Activated CD8-positive, alpha-beta T cell treated with anti-CD3 and anti-CD28 coated beads for 36 hours (primary cell): ENCODE measurements around the gene APBA1. TPM values are rescaled to one million over a fixed set of nuclear protein-coding genes. Genes with fewer than 3 reads are reported as not detected.

Source experiments
- ATAC-seq: fragments of 200-7000 bp; cut with Tn5 transposase; one replicate; pipeline ENCODE4 v1.10.0; 2021; ENCODE audit warnings: mild to moderate bottlenecking, moderate library complexity
- CTCF ChIA-PET: fragments of 350-600 bp; sonication (Branson Sonifier 250); formaldehyde crosslinking; loops from one replicate; lab custom pipeline; 2021; ENCODE audit warnings: antibody characterized with exemption; lab: Charles Lee
- POLR2A ChIA-PET: fragments of 350-600 bp; sonication (Branson Sonifier 250); formaldehyde crosslinking; loops from one replicate; lab custom pipeline; 2021; ENCODE audit warnings: antibody characterized with exemption; lab: Charles Lee
- DNase-seq: peaks from one replicate; pipeline ENCODE4 v3.0.0-alpha.2; 2020
- H3K27ac Mint-ChIP-seq: one replicate; pipeline ENCODE4 v1.8.0; 2021; ENCODE audit warnings: mild to moderate bottlenecking, mixed read lengths
- H3K27me3 Mint-ChIP-seq: one replicate; pipeline ENCODE4 v1.8.0; 2021; ENCODE audit warnings: mixed read lengths
- H3K36me3 Mint-ChIP-seq: one replicate; pipeline ENCODE4 v1.8.0; 2021; ENCODE audit warnings: low read depth, mixed read lengths
- H3K4me1 Mint-ChIP-seq: one replicate; pipeline ENCODE4 v1.8.0; 2021; ENCODE audit warnings: low read depth, mixed read lengths
- H3K4me3 Mint-ChIP-seq: one replicate; pipeline ENCODE4 v1.8.0; 2021; ENCODE audit warnings: mild to moderate bottlenecking, moderate library complexity, mixed read lengths
- H3K9me3 Mint-ChIP-seq: one replicate; pipeline ENCODE4 v1.8.0; 2021; ENCODE audit warnings: mixed read lengths
- CTCF ChIP-seq: fragments of 200-600 bp; IDR thresholded peaks from one replicate; pipeline ENCODE4 v1.8.0; 2022; ENCODE audit warnings: antibody characterized with exemption, mild to moderate bottlenecking
- intact Hi-C: fragments of 100-400 bp; cut with micrococcal nuclease; formaldehyde crosslinking; loops from one replicate; pipeline ENCODE4 v1.10.0; 2022
- total RNA-seq, 2 experiments: library from RNA; stranded (reverse); gene quantifications; one replicate each; pipeline ENCODE4 v1.2.3, GENCODE V29; 2021

The APBA1 gene
- total RNA-seq, 2 experiments from 2014 or later = 0.07 TPM; not detected in 1

GRCh38 chr9:69386651-69387050, 285.5 kb downstream of the APBA1 start:
- ATAC-seq (no peak), DNase-seq (no peak)
- H3K4me1 Mint-ChIP-seq = no peaks in the 10 kb centered on the region
- intact Hi-C loops = no loop called here
- CTCF ChIA-PET = no interaction called here
- no peak overlapping the region for H3K4me3 Mint-ChIP-seq
- no peaks in the 10 kb centered on the region for H3K9me3 Mint-ChIP-seq
- TF ChIP-seq CTCF = no peak
- H3K27me3 Mint-ChIP-seq = peaks cover 2% of the 10 kb centered on the region
- POLR2A ChIA-PET = interaction anchor here (0.8 to 1.2 kb wide), 2 partner anchors 37 to 45 kb away, joined by 3 read pairs; no protein-coding TSS in a partner anchor
- no peaks in the 10 kb centered on the region for H3K36me3 Mint-ChIP-seq
- H3K27ac Mint-ChIP-seq = no peak overlapping the region

- Mint-ChIP-seq H3K27ac (no peak overlapping the region), H3K27me3 (peaks cover 2% of the 10 kb centered on the region), H3K36me3 (no peaks in the 10 kb centered on the region), H3K4me3 (no peak overlapping the region), H3K4me1 (no peaks in the 10 kb centered on the region), H3K9me3 (no peaks in the 10 kb centered on the region)
- no peak for TF ChIP-seq CTCF
- ChIA-PET POLR2A (interaction anchor here (0.6 kb wide), 2 partner anchors 11 to 513 kb away, joined by 3 to 4 read pairs; no protein-coding TSS in a partner anchor), CTCF (no interaction called here)
- ATAC-seq (no peak), DNase-seq (no peak)
- intact Hi-C loops = no loop called here
Measured at GRCh38 chr9:69385581-69386033, 286.6 kb downstream of the APBA1 start.

GRCh38 chr9:69382135-69382534, 290.0 kb downstream of the APBA1 start:
- H3K9me3 Mint-ChIP-seq = no peaks in the 10 kb centered on the region
- ATAC-seq (no peak), DNase-seq (no peak)
- POLR2A ChIA-PET = no interaction called here
- CTCF ChIA-PET = no interaction called here
- H3K36me3 Mint-ChIP-seq = no peaks in the 10 kb centered on the region
- H3K27me3 Mint-ChIP-seq = peaks cover 2% of the 10 kb centered on the region
- TF ChIP-seq CTCF = no peak
- intact Hi-C loops = no loop called here
- H3K27ac Mint-ChIP-seq = no peak overlapping the region
- no peak overlapping the region for H3K4me3 Mint-ChIP-seq
- no peaks in the 10 kb centered on the region for H3K4me1 Mint-ChIP-seq

- DNase-seq (no peak), ATAC-seq (no peak)
- no peak overlapping the region for H3K4me3 Mint-ChIP-seq
- no peak for TF ChIP-seq CTCF
- H3K4me1 Mint-ChIP-seq = no peaks in the 10 kb centered on the region
- H3K27ac Mint-ChIP-seq = no peak overlapping the region
- peaks cover 2% of the 10 kb centered on the region for H3K27me3 Mint-ChIP-seq
- no peaks in the 10 kb centered on the region for H3K9me3 Mint-ChIP-seq
- intact Hi-C loops = no loop called here
- CTCF ChIA-PET = no interaction called here
- no peaks in the 10 kb centered on the region for H3K36me3 Mint-ChIP-seq
- POLR2A ChIA-PET = no interaction called here
Measured at GRCh38 chr9:69380811-69381210, 291.4 kb downstream of the APBA1 start.

- Mint-ChIP-seq H3K27ac (no peak overlapping the region), H3K9me3 (no peaks in the 10 kb centered on the region), H3K36me3 (no peaks in the 10 kb centered on the region), H3K4me3 (no peak overlapping the region), H3K27me3 (peaks cover 2% of the 10 kb centered on the region), H3K4me1 (no peaks in the 10 kb centered on the region)
- ATAC-seq (no peak), DNase-seq (no peak)
- intact Hi-C loops = no loop called here
- no peak for TF ChIP-seq CTCF
- POLR2A ChIA-PET = no interaction called here
- CTCF ChIA-PET = no interaction called here
Measured at GRCh38 chr9:69380301-69380700, 291.9 kb downstream of the APBA1 start.
